Vein endothelial cell (primary cell): Measurements from ENCODE around the gene RAB38. TPM values are rescaled to one million over a fixed set of nuclear protein-coding genes. Genes with fewer than 3 reads are reported as not detected.

Source experiments
- small RNA-seq: library from RNA; depleted of rRNA; stranded (forward); fragments of <200 nt; gene quantifications from one replicate; pipeline ENCODE3, GENCODE V24; 2012
- total RNA-seq: library from RNA; depleted of rRNA; stranded (reverse); fragments of >200 nt; gene quantifications from 2 replicates; pipeline ENCODE4 v1.2.3, GENCODE V29; 2012

RAB38 gene
- 2.0 and 5.2 TPM in 2 replicates for total RNA-seq

DNA sequence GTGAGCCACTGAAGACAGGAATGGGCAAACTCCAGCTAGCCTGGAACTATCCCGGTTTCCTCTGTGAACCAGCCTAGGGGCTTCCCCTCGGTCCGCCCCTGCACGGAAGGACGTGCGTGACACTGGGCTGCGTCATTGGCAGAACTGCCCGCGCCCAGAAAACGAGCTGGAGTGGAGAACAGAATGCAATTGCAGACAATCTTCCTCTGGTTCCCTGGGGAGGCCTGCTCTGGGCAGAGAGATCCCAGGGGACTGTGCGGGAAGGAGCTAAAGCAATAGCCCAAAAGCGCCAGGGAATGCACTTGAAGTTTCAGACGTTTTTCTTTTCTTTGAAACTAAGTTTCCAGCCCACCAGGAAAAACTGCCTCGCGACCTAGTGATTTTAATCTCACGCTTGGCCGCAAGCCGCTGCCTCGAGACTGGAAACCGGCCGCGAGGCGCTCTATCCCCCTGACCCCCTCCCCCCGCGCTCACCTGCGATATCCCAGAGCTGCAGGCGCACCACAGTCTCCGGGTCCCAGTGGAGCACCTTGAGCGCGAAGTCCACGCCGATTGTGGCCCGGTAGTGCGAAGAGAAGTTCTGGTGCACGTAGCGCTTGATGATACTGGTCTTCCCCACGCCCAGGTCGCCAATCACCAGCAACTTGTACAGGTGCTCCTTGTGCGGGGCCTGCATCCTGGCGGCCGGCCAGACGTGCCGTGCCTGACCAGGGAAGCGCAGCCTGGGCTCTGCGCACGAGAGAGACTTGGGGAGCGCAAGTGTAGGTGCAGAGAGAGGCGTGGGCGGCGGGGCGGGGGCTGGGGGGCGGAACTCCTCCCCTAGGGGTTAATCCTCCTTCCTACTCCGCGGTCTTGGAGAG is at the start of gene RAB38:
RAB38 (minus strand) TSS at position 735 of the 860 bp plus-strand sequence; CDS start at position 676, 59 bp downstream.

Small RNAs within 50 kb of the gene (small RNA-seq; reads per million reads assigned to genes)
- gene MIR3166 (not detected), gene RF00019 (not detected)

Other genes with a start within 250 kb of the RAB38 start
- gene CTSC, start 162.3 kb upstream of the RAB38 start, total RNA-seq, result 189 and 230 TPM in 2 replicates